Measurements from ENCODE around the gene CALCOCO1.

The CALCOCO1 gene

DNA sequence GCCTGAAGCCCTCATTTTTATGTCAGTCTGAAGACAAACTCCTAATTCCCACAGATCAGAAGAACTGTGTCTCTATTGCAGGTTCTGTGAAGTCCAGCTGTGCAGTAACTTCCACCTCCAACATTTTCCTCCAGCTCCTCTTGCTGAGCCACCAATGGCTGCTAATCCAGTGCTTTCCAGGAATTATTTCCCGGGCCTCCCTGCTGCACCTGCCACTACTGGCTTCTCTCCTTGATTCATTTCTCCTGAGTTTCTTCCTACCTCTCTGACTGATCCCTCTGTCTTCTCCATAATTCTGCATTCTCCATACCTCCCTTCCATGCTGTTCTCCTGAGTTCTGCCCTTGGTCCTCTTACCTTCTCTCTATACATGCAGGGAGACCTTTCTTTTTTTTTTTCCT lies 21.2 kb downstream of the CALCOCO1 start:
- Histone ChIP-seq H3K9me3 (ENCODE audit: insufficient read depth, low read length) (no peaks in the 10 kb centered on the region), H3K4me2 (ENCODE audit: low read depth, low read length, poor library complexity, severe bottlenecking) (no peak overlapping the region), H3K9ac (ENCODE audit: low read length) (no peak overlapping the region), H3K79me2 (ENCODE audit: insufficient read depth, low read length) (no peaks in the 10 kb centered on the region), H3K9me2 (replicated peaks; ENCODE audit: insufficient read depth, low read length) (no peaks in the 10 kb centered on the region), H3K27ac (ENCODE audit: low read depth, low read length) (no peak overlapping the region), H3K27me3 (ENCODE audit: low read length) (no peaks in the 10 kb centered on the region), H3K4me3 (ENCODE audit: insufficient read depth, low read length, poor library complexity, severe bottlenecking) (no peak overlapping the region), H2AFZ (ENCODE audit: low read depth, low read length, severe bottlenecking) (no peak overlapping the region), H3K36me3 (ENCODE audit: low read length) (no peaks in the 10 kb centered on the region), H4K20me1 (ENCODE audit: low read depth, low read length) (no peaks in the 10 kb centered on the region), H3F3A (ENCODE audit: insufficient read depth) (no peaks in the 10 kb centered on the region)
- TF ChIP-seq, protein P1, sequence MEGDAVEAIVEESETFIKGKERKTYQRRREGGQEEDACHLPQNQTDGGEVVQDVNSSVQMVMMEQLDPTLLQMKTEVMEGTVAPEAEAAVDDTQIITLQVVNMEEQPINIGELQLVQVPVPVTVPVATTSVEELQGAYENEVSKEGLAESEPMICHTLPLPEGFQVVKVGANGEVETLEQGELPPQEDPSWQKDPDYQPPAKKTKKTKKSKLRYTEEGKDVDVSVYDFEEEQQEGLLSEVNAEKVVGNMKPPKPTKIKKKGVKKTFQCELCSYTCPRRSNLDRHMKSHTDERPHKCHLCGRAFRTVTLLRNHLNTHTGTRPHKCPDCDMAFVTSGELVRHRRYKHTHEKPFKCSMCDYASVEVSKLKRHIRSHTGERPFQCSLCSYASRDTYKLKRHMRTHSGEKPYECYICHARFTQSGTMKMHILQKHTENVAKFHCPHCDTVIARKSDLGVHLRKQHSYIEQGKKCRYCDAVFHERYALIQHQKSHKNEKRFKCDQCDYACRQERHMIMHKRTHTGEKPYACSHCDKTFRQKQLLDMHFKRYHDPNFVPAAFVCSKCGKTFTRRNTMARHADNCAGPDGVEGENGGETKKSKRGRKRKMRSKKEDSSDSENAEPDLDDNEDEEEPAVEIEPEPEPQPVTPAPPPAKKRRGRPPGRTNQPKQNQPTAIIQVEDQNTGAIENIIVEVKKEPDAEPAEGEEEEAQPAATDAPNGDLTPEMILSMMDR (IDR thresholded peaks at IDR 0.05; ENCODE audit: insufficient read depth, low read length, poor library complexity, severe bottlenecking): no peak
- TF ChIP-seq EZH2phosphoT487 (conservative IDR thresholded peaks at IDR 0.05; ENCODE audit: low read length): no peak

GRCh38 chr12:53703756-53704155 lies 23.5 kb downstream of the CALCOCO1 start:
- TF ChIP-seq, protein P1 (IDR thresholded peaks at IDR 0.05; ENCODE audit: insufficient read depth, low read length, poor library complexity, severe bottlenecking): no peak
- TF ChIP-seq EZH2phosphoT487 (conservative IDR thresholded peaks at IDR 0.05; ENCODE audit: low read length): no peak
- Histone ChIP-seq H4K20me1 (ENCODE audit: low read depth, low read length) (no peaks in the 10 kb centered on the region), H3K4me3 (ENCODE audit: insufficient read depth, low read length, poor library complexity, severe bottlenecking) (no peak overlapping the region), H3K27me3 (ENCODE audit: low read length) (no peaks in the 10 kb centered on the region), H3K4me2 (ENCODE audit: low read depth, low read length, poor library complexity, severe bottlenecking) (no peak overlapping the region), H3K9ac (ENCODE audit: low read length) (no peak overlapping the region), H3K9me2 (replicated peaks; ENCODE audit: insufficient read depth, low read length) (no peaks in the 10 kb centered on the region), H3K36me3 (ENCODE audit: low read length) (no peaks in the 10 kb centered on the region), H3F3A (ENCODE audit: insufficient read depth) (no peaks in the 10 kb centered on the region), H3K79me2 (ENCODE audit: insufficient read depth, low read length) (no peaks in the 10 kb centered on the region), H3K27ac (ENCODE audit: low read depth, low read length) (no peak overlapping the region), H3K9me3 (ENCODE audit: insufficient read depth, low read length) (no peaks in the 10 kb centered on the region), H2AFZ (ENCODE audit: low read depth, low read length, severe bottlenecking) (no peak overlapping the region)

- Histone ChIP-seq H3K4me2 (ENCODE audit: low read depth, low read length, poor library complexity, severe bottlenecking) (no peak overlapping the region), H3K9me2 (replicated peaks; ENCODE audit: insufficient read depth, low read length) (no peaks in the 10 kb centered on the region), H3K79me2 (ENCODE audit: insufficient read depth, low read length) (no peaks in the 10 kb centered on the region), H3K9ac (ENCODE audit: low read length) (no peak overlapping the region), H3K36me3 (ENCODE audit: low read length) (no peaks in the 10 kb centered on the region), H3K27me3 (ENCODE audit: low read length) (no peaks in the 10 kb centered on the region), H3K9me3 (ENCODE audit: insufficient read depth, low read length) (no peaks in the 10 kb centered on the region), H3F3A (ENCODE audit: insufficient read depth) (no peaks in the 10 kb centered on the region), H4K20me1 (ENCODE audit: low read depth, low read length) (no peaks in the 10 kb centered on the region), H3K27ac (ENCODE audit: low read depth, low read length) (no peak overlapping the region), H3K4me3 (ENCODE audit: insufficient read depth, low read length, poor library complexity, severe bottlenecking) (no peak overlapping the region), H2AFZ (ENCODE audit: low read depth, low read length, severe bottlenecking) (no peak overlapping the region)
- TF ChIP-seq EZH2phosphoT487 (conservative IDR thresholded peaks at IDR 0.05; ENCODE audit: low read length): no peak
- TF ChIP-seq, protein P1 (IDR thresholded peaks at IDR 0.05; ENCODE audit: insufficient read depth, low read length, poor library complexity, severe bottlenecking): peak; percentile 89
These were observed 25.6 kb downstream of the CALCOCO1 start for GRCh38 chr12:53701518-53702264.
